ENCODE data around the gene HECW1. TPM values are rescaled to one million over a fixed set of nuclear protein-coding genes. Genes with fewer than 3 reads are reported as not detected.

Gene HECW1
- total and polyA plus RNA-seq, 10 of the 15 experiments (the other 5 are each of a cell fraction or from before 2014, with no cell fraction given): under 0.01 to 0.31 (median 0.04) TPM; not detected in 3

GRCh38 chr7:43586251-43586900 lies 473.9 kb downstream of the HECW1 start:
- Histone ChIP-seq H3K27me3 (replicated peaks in 1 of 2; ENCODE audit: control insufficient read depth in 2 of 2, insufficient read depth in 2 of 2, low read length in 1 of 2) (no peaks in the 10 kb centered on the region), H4K20me1 (ENCODE audit: control insufficient read depth, insufficient read depth) (no peaks in the 10 kb centered on the region), H3K4me2 (ENCODE audit: control insufficient read depth, insufficient read depth) (peak overlapping the region; percentile 87), H3K9ac (ENCODE audit: control insufficient read depth, insufficient read depth, low read length) (peak overlapping the region; percentile 78), H3K9me3 (replicated peaks; ENCODE audit: control insufficient read depth, insufficient read depth, low read length) (no peaks in the 10 kb centered on the region), H3K27ac (ENCODE audit: control insufficient read depth, insufficient read depth) (peak overlapping the region; percentile 98), H3K4me3 (peak overlapping the region; percentile 84), H3K4me1 (ENCODE audit: control insufficient read depth, insufficient read depth, low read length) (peaks cover 28% of the 10 kb centered on the region), H3K79me2 (ENCODE audit: control insufficient read depth, insufficient read depth, low read length) (peaks cover 85% of the 10 kb centered on the region), H2AFZ (ENCODE audit: control insufficient read depth, low read depth, low read length) (no peak overlapping the region), H3K36me3 (ENCODE audit: control insufficient read depth in 2 of 2, insufficient read depth in 2 of 2, low read length in 1 of 2) (no peaks in the 10 kb centered on the region; a peak in 1 of 4 replicates)
- no peak for DNase-seq (ENCODE audit: low read depth, low spot score)
- no peak for TF ChIP-seq ZNF384 (IDR thresholded peaks at IDR 0.05; ENCODE audit: borderline replicate concordance, low read depth, low read length)
- peak in 1 of 2 experiments; percentile 83; a peak in 1 of 4 replicates for TF ChIP-seq CEBPB (IDR thresholded peaks at IDR 0.05; ENCODE audit: borderline replicate concordance in 1 of 2, low read depth in 2 of 2, low read length in 2 of 2)
- 0 out of 2 replicates have a peak, but pooled peaks have one; percentile 13 for TF ChIP-seq CREB1 (IDR thresholded peaks at IDR 0.05; ENCODE audit: low read depth)
- no peak for TF ChIP-seq HCFC1 (IDR thresholded peaks at IDR 0.05; ENCODE audit: low read length)
- 0 out of 2 replicates have a peak, but pooled peaks have one; percentile 36 for TF ChIP-seq TAF1 (IDR thresholded peaks at IDR 0.05; ENCODE audit: borderline replicate concordance, low read depth, low read length)
- no peak for TF ChIP-seq POLR2A (IDR thresholded peaks at IDR 0.05; ENCODE audit: low read depth, low read length)
- peak; percentile 46; the same call in 1 of the 2 replicates for TF ChIP-seq ESRRA (IDR thresholded peaks at IDR 0.05; ENCODE audit: low read length)
- peak; percentile 33 for TF ChIP-seq ZNF592 (IDR thresholded peaks at IDR 0.05)
- TF ChIP-seq, protein P1, sequence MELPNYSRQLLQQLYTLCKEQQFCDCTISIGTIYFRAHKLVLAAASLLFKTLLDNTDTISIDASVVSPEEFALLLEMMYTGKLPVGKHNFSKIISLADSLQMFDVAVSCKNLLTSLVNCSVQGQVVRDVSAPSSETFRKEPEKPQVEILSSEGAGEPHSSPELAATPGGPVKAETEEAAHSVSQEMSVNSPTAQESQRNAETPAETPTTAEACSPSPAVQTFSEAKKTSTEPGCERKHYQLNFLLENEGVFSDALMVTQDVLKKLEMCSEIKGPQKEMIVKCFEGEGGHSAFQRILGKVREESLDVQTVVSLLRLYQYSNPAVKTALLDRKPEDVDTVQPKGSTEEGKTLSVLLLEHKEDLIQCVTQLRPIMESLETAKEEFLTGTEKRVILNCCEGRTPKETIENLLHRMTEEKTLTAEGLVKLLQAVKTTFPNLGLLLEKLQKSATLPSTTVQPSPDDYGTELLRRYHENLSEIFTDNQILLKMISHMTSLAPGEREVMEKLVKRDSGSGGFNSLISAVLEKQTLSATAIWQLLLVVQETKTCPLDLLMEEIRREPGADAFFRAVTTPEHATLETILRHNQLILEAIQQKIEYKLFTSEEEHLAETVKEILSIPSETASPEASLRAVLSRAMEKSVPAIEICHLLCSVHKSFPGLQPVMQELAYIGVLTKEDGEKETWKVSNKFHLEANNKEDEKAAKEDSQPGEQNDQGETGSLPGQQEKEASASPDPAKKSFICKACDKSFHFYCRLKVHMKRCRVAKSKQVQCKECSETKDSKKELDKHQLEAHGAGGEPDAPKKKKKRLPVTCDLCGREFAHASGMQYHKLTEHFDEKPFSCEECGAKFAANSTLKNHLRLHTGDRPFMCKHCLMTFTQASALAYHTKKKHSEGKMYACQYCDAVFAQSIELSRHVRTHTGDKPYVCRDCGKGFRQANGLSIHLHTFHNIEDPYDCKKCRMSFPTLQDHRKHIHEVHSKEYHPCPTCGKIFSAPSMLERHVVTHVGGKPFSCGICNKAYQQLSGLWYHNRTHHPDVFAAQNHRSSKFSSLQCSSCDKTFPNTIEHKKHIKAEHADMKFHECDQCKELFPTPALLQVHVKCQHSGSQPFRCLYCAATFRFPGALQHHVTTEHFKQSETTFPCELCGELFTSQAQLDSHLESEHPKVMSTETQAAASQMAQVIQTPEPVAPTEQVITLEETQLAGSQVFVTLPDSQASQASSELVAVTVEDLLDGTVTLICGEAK (IDR thresholded peaks at IDR 0.05; ENCODE audit: borderline replicate concordance): 0 out of 2 replicates have a peak, but pooled peaks have one; percentile 13
- TF ChIP-seq, protein P2, sequence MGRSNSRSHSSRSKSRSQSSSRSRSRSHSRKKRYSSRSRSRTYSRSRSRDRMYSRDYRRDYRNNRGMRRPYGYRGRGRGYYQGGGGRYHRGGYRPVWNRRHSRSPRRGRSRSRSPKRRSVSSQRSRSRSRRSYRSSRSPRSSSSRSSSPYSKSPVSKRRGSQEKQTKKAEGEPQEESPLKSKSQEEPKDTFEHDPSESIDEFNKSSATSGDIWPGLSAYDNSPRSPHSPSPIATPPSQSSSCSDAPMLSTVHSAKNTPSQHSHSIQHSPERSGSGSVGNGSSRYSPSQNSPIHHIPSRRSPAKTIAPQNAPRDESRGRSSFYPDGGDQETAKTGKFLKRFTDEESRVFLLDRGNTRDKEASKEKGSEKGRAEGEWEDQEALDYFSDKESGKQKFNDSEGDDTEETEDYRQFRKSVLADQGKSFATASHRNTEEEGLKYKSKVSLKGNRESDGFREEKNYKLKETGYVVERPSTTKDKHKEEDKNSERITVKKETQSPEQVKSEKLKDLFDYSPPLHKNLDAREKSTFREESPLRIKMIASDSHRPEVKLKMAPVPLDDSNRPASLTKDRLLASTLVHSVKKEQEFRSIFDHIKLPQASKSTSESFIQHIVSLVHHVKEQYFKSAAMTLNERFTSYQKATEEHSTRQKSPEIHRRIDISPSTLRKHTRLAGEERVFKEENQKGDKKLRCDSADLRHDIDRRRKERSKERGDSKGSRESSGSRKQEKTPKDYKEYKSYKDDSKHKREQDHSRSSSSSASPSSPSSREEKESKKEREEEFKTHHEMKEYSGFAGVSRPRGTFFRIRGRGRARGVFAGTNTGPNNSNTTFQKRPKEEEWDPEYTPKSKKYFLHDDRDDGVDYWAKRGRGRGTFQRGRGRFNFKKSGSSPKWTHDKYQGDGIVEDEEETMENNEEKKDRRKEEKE (IDR thresholded peaks at IDR 0.05): no peak
- ChIA-PET POLR2A (interaction anchor here (0.7 to 9.8 kb wide), 12 partner anchors 16 to 495 kb away, joined by 3 to 138 read pairs (median 4); partner anchors contain the start of gene COA1), SMC1A (ENCODE audit: uncharacterized antibody, unreplicated experiment) (interaction anchor here (1.2 to 9.8 kb wide), 17 partner anchors 9 to 251 kb away, joined by 3 to 163 read pairs (median 8); partner anchors contain the start of gene COA1), CTCF (interaction anchor here (0.6 to 12.5 kb wide), 14 partner anchors 12 to 252 kb away, joined by 3 to 183 read pairs (median 6); partner anchors contain the start of gene COA1), RAD21 (ENCODE audit: unreplicated experiment) (interaction anchor here (0.7 to 12.2 kb wide), 26 partner anchors 8 to 318 kb away, joined by 3 to 516 read pairs (median 6); partner anchors contain the start of genes BLVRA and COA1)
- in situ Hi-C loops (cut with MboI): loop anchor here (10.0 kb wide), 1 partner anchor 108 kb away; no protein-coding TSS in a partner anchor
- peak; percentile 11 for ATAC-seq
- intact Hi-C loops (cut with micrococcal nuclease; ENCODE audit: unreplicated experiment): loop anchor here (1.0 to 5.0 kb wide), 3 partner anchors 38 to 654 kb away; partner anchors contain the start of genes MRPL32 and PSMA2
- no TSS peak for BruUV-seq (replicated peaks)
- FAIRE-seq: peak; percentile 27
- under 1% methylated on average over 4 of the region's 4 CpGs for WGBS (ENCODE audit: insufficient coverage, insufficient replicate concordance, low lambda C conversion rate, missing lambda C conversion rate)

All from GM12878 (cell line).